Measurements from ENCODE around the gene IFT43.

IFT43 gene

GRCh38 chr14:75985618-75986438 is at the start of gene IFT43:
TSS of gene IFT43 (plus strand) at chr14:75985763. CDS start at chr14:75985787, 24 bp downstream.
- no peak for DNase-seq

DNA sequence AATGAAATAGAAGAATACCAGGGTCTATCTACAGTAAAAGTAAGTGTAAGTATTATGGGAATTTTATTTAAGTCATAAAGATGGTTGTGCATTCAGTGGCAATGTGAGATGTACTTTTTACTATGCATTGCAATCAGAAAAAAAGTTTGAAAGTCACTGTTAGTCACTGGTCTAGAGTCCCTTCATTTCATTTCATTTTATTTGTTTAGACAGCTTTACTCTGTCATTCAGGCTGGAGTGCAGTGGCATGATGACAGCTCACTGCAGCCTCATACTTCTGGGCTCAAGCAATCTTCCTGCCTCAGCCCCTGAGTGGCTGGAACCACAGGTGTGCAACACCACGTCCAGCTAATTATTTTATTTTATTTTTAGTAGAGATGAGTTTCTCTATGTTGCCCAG is 46.4 kb upstream of the IFT43 start:
- DNase-seq, result no peak

- DNase-seq, result no peak
Observed at GRCh38 chr14:75941030-75941429, 44.5 kb upstream of the IFT43 start.

DNA sequence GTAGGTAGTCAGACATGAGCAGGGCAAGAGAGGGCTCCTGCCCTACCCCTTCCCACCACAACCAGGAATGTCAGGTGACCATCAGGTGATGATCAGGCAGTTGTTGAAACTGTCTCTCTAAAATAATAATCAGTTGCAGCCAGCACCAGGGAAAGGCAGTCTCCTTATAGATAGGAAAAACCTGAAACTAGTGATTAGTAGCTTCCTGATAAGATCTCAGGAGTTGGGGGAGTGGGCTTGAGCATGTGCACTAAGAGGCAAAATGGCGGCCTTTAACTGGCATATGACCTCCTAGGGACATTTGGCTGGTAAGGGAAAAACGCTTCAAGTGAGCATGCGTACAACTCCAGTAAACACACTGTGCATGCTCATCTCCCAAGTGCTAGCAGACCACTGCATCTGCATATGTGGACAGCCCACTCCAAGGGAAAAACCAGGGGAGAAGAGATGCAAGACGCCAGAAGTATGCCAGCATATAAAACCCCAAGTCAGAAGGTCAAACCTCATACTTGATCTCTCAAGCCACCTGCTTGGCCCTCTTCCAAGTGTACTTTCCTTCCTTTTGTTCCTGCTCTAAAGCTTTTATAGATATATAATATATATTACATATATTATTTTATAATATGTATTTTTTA is 40.8 kb upstream of the IFT43 start:
- DNase-seq, result no peak

- DNase-seq, result no peak
Observed at GRCh38 chr14:75946785-75947184, 38.8 kb upstream of the IFT43 start.

- DNase-seq, result no peak
Observed at GRCh38 chr14:75952489-75952888, 33.1 kb upstream of the IFT43 start.

GRCh38 chr14:75959031-75959430 is 26.5 kb upstream of the IFT43 start:
- no peak for DNase-seq

DNA sequence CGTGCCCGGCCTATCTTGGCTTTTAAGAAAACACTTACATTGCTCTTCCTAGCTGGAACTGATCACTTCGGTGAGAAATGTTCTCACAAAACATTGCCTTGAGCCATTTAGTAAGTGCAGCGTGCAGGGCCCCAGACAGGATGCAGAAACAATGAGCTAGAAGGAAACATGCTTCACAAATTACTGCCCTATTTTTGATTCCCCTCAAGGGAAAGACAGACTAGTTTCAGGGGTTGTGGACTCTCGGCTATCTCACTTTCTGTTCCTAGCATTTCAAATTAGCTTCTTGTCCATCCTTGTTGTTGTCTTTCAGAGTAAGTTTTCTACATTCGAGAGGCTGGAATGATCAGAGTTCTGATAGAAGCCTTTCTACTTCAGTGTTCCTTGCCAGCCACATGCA is 25.3 kb upstream of the IFT43 start:
- DNase-seq, result no peak

- peak; percentile 90 for DNase-seq
Observed at GRCh38 chr14:75961662-75962061, 23.9 kb upstream of the IFT43 start.

DNA sequence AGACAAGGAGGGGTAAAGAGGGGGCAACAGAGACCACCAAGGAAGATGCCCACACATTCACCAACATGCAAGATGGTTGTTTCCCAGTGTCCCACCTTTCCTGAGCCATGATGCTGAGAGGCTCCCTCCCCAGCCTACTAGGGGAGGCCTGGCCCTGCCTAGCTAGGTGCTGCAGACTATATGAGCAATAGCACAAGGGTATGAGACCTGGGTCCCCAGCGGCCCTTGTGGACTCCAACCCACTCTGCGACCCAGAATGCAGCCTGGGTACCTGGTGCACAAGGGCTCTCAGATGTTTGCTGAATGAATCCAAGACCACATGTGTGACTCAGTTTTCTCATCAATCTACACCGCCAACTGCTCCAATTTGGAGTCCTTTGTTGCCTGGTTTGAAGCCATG is 17.7 kb upstream of the IFT43 start:
- DNase-seq, result no peak

DNA sequence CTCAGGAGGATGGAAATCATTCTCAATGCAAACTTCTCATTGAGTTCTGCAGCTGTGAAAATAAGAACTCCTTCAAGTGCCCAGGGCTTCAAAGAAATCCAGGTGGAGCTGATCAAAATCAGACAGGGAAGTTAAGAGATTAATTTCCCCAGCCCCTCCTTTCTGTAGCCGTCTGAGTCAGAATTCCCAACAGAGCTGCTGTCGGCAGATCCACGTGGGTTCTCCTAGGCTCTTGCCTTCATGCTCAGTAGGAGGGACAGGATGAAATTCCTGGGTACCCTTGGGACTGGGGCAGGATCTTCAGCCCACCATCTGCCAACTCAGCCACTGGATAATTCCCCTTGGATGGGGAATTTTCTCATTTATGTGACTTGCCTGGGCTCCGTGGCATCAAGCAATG is 17.1 kb upstream of the IFT43 start:
- peak; percentile 34 for DNase-seq

DNA sequence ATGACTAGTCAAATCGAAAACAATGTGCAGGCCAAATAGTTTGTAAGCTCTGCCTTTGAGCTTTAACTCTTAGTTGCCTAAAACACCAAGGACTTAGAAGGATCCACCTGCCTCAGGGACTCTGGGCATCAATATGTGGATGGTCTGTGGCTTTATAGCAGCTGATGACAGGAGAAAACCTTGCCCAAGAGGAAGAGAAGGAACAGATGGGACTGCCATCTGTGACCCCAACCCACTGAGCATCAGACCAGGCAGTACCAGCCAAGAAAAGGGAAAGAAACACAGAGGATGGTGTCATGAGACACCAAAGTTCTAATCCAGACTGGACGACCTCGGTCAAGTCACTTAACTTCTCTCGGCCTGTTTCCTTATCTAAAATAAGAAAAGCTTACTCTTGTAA is 16.4 kb upstream of the IFT43 start:
- peak; percentile 56 for DNase-seq

GRCh38 chr14:75969891-75970290 is 15.7 kb upstream of the IFT43 start:
- no peak for DNase-seq

DNA sequence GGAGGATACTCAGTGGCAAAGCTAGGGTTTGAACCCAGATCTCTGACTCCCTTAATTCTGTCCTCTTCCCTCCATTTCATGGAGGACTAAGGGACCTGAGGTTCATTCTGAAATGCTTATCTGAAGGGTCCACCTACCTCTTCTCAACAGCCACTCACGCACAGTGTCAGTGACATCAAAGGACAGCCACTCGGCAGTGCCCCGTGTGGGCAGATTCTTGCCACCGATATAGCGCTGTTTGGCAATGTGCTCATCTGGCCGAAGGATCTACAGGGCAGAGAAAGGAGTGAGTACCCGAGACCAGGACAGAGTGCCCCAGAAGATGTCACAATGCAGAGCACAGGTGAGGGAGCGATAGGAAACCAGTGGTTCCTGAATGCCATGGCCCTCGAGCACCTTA is 14.6 kb upstream of the IFT43 start:
- no peak for DNase-seq

DNA sequence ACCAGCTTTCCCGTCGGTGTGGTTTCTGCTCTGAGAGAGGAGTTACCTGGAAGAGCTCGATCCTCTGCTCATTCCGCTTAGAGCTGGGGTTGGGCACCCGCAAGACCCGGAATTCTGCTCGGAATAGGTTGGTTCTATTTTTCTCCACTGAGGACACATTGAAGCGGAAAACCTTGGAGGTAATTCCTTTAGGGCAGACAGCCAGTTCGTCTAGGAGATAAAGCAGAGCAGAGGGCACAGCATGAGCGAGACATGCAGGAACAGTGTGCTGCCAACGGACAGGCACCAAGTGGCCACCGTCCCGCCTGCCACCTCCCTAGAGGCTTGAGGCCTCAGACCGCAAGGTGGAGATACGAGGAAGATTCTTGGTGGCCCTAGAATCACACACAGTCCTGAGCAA is 14.1 kb upstream of the IFT43 start:
- no peak for DNase-seq

- DNase-seq, result peak; percentile 88
Observed at GRCh38 chr14:75972801-75973421, 12.7 kb upstream of the IFT43 start.

- no peak for DNase-seq
Observed at GRCh38 chr14:75976826-75977581, 8.6 kb upstream of the IFT43 start.

DNA sequence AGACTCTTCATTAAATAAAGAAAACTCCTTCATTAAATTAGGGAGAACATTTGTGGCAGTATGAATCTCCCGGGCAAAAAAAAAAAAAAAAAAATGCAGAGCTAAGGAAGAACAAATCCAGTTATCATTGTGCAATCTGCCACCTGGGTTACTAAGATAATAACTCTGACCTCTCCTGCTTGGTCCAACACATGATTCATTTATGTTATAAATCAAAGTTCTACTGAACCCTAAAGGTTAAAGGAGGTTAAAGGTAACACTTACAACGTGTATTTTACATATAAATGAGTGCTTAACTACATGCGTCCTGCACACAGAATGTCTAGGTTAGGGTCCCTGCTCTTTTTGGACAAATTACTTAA is 8.0 kb upstream of the IFT43 start:
- DNase-seq, result no peak

GRCh38 chr14:75978249-75978731 is 7.3 kb upstream of the IFT43 start:
- DNase-seq, result no peak

DNA sequence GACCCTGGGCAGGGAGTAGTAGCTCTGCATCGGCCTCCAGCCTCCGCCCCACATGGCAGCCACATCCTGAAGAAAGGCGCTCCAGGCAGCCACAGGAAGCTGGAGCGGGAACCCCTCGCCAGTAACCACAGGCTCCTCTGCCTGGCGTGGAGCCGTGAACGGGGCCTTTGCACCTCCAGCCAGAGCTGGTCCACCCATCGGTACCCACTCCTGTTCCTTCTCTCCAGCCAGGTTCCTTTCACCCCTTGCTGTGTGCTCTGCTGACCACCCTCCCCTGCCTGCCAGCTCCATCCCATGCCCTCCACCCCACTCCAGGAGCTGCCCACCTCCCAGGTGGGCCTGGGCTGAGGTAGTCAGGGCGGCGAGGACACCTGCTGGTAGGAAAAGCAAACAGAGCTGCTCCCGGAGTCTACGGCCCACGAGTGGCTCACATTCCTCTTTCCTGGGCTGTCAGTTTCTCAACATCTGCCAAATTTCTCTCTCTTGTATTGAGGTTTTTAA is 6.4 kb upstream of the IFT43 start:
- DNase-seq, result no peak

- DNase-seq, result no peak
Observed at GRCh38 chr14:75979648-75980565, 5.7 kb upstream of the IFT43 start.

DNA sequence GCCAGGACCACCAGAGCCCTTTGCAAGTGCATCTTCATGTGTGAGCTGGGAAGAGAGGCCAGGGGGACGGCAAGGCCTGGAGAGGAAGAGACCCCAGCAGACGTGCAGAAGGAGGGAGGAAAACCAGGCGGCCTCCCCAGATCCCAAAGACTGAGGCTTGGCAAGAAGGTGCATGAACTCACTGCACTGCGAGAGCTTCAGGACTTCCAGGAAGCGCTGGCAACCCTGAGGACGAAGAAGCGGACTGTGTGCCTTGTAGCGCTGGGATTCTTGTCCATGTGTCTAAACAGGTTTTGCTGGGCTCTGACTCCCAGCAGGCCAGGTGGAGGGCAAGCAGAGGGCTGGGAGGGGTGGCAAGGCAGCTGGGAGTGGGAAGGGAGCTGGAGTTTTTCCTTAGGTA is 4.7 kb upstream of the IFT43 start:
- DNase-seq, result no peak

All from NCI-H446 treated with DMSO at 0.1 percent for 48 hours (cell line).